ENCODE measurements around the gene ADAMTS6.
"Not testable (repeated sequence)": the region's sequence is repeated elsewhere in the genome, so short reads cannot be mapped to it uniquely, and the experiment has no call there.

ADAMTS6 gene

GRCh38 chr5:65474130-65474711 is 7.5 kb downstream of the ADAMTS6 start:
- DNase-seq (ENCODE audit: low read depth in 2 of 2) = no peak

- DNase-seq (ENCODE audit: low read depth in 2 of 2) = no peak
These were observed 13.1 kb downstream of the ADAMTS6 start for GRCh38 chr5:65468633-65469032.

GRCh38 chr5:65462139-65462705 is 19.5 kb downstream of the ADAMTS6 start:
- DNase-seq (ENCODE audit: low read depth in 2 of 2) = no peak

GRCh38 chr5:65461490-65461889 is 20.2 kb downstream of the ADAMTS6 start:
- no peak for DNase-seq (ENCODE audit: low read depth in 2 of 2)

GRCh38 chr5:65459995-65460394 is 21.7 kb downstream of the ADAMTS6 start:
- no peak for DNase-seq (ENCODE audit: low read depth in 2 of 2)

GRCh38 chr5:65455064-65455463 is 26.7 kb downstream of the ADAMTS6 start:
- no peak for DNase-seq (ENCODE audit: low read depth in 2 of 2)

GRCh38 chr5:65451436-65451835 is 30.3 kb downstream of the ADAMTS6 start:
- DNase-seq (ENCODE audit: low read depth in 2 of 2) = no peak

GRCh38 chr5:65446682-65447081 is 35.0 kb downstream of the ADAMTS6 start:
- DNase-seq (ENCODE audit: low read depth in 2 of 2) = no peak

GRCh38 chr5:65441800-65442199 is 39.9 kb downstream of the ADAMTS6 start:
- DNase-seq (ENCODE audit: low read depth in 2 of 2) = no peak

GRCh38 chr5:65440456-65440855 is 41.3 kb downstream of the ADAMTS6 start:
- no peak for DNase-seq (ENCODE audit: low read depth in 2 of 2)

- no peak for DNase-seq (ENCODE audit: low read depth in 2 of 2)
These were observed 47.6 kb downstream of the ADAMTS6 start for GRCh38 chr5:65434122-65434521.

GRCh38 chr5:65426656-65427055 is 55.1 kb downstream of the ADAMTS6 start:
- DNase-seq (ENCODE audit: low read depth in 2 of 2) = no peak

- DNase-seq (ENCODE audit: low read depth in 2 of 2) = no peak
These were observed 58.1 kb downstream of the ADAMTS6 start for GRCh38 chr5:65423623-65424022.

GRCh38 chr5:65418661-65419060 is 63.1 kb downstream of the ADAMTS6 start:
- DNase-seq (ENCODE audit: low read depth in 2 of 2) = no peak

GRCh38 chr5:65413822-65414221 is 67.9 kb downstream of the ADAMTS6 start:
- DNase-seq (ENCODE audit: low read depth in 2 of 2) = no peak

GRCh38 chr5:65412842-65413241 is 68.9 kb downstream of the ADAMTS6 start:
- DNase-seq (ENCODE audit: low read depth in 2 of 2) = no peak

GRCh38 chr5:65411356-65411755 is 70.4 kb downstream of the ADAMTS6 start:
- no peak for DNase-seq (ENCODE audit: low read depth in 2 of 2)

- DNase-seq (ENCODE audit: low read depth in 2 of 2) = no peak
These were observed 86.1 kb downstream of the ADAMTS6 start for GRCh38 chr5:65395526-65396155.

GRCh38 chr5:65394087-65394486 is 87.6 kb downstream of the ADAMTS6 start:
- no peak for DNase-seq (ENCODE audit: low read depth in 2 of 2)

- no peak for DNase-seq (ENCODE audit: low read depth in 2 of 2)
These were observed 90.1 kb downstream of the ADAMTS6 start for GRCh38 chr5:65391591-65391990.

- no peak for DNase-seq (ENCODE audit: low read depth in 2 of 2)
These were observed 91.5 kb downstream of the ADAMTS6 start for GRCh38 chr5:65390208-65390607.

GRCh38 chr5:65383859-65384258 is 97.9 kb downstream of the ADAMTS6 start:
- no peak for DNase-seq (ENCODE audit: low read depth in 2 of 2)

- DNase-seq (ENCODE audit: low read depth in 2 of 2) = no peak
These were observed 99.1 kb downstream of the ADAMTS6 start for GRCh38 chr5:65382582-65382981.

- not testable (repeated sequence) for DNase-seq (ENCODE audit: low read depth in 2 of 2)
These were observed 111.2 kb downstream of the ADAMTS6 start for GRCh38 chr5:65370505-65370904.

All from stimulated activated CD4-positive, alpha-beta T cell treated with anti-CD3 and anti-CD28 coated beads, Interleukin-15, amount 100 ng/mL, for 48 hours (primary cell).